Keratinocyte (primary cell): ENCODE data around the gene SRSF4.

Experiments used
- EZH2 ChIP-seq: IDR thresholded peaks from one replicate; pipeline ENCODE4 v1.6.1; 2012; ENCODE audit warnings: inconsistent platforms, mild to moderate bottlenecking, low read length, moderate library complexity
- TF ChIP-seq, protein P1 (sequence below), 3 experiments: IDR thresholded peaks in 1 of 3; conservative IDR thresholded peaks in 1 of 3; optimal IDR thresholded peaks in 1 of 3; 2 replicates in 2 of 3; 3 replicates in 1 of 3; pipeline versions ENCODE3 to v1.5.1; 2011; ENCODE audit warnings: low read length in 3 of 3, mild to moderate bottlenecking in 3 of 3, moderate library complexity in 2 of 3, control low read depth in 1 of 3, inconsistent platforms in 1 of 3; ENCODE audit not compliant: insufficient read depth in 2 of 3; ENCODE audit errors: extremely low read depth in 1 of 3

DNA sequence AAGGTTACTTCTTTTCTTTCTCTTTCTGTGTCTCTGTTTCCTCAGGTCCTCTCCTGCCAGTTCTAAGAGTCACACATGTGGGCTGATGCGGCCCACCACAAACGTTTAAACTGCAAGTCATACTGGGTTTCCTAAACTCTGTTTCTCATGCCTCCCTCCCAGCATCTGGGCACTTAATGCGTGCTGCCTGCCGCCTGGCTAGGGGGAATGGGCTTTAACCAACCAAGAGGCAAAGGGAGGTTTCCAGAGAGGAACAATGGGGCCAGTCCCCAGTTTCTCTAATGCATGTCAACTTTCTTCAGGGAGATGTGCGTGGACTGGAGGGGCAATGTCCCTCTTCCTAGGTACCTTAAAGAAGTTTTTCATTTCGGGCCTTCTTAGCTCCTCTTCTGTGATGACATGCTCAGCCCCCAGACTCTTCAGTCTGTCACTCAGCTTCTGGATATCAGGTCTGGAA, 19.9 kb upstream of the SRSF4 start:
- TF ChIP-seq, protein P1, sequence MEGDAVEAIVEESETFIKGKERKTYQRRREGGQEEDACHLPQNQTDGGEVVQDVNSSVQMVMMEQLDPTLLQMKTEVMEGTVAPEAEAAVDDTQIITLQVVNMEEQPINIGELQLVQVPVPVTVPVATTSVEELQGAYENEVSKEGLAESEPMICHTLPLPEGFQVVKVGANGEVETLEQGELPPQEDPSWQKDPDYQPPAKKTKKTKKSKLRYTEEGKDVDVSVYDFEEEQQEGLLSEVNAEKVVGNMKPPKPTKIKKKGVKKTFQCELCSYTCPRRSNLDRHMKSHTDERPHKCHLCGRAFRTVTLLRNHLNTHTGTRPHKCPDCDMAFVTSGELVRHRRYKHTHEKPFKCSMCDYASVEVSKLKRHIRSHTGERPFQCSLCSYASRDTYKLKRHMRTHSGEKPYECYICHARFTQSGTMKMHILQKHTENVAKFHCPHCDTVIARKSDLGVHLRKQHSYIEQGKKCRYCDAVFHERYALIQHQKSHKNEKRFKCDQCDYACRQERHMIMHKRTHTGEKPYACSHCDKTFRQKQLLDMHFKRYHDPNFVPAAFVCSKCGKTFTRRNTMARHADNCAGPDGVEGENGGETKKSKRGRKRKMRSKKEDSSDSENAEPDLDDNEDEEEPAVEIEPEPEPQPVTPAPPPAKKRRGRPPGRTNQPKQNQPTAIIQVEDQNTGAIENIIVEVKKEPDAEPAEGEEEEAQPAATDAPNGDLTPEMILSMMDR (optimal IDR thresholded peaks at IDR 0.05 in 1 of 3, IDR thresholded peaks at IDR 0.05 in 1 of 3, conservative IDR thresholded peaks at IDR 0.05 in 1 of 3; ENCODE audit: extremely low read depth in 1 of 3, insufficient read depth in 2 of 3, low read length in 3 of 3) = no peak
- TF ChIP-seq EZH2 = no peak
